ENCODE results near the gene SUPT4H1.

SUPT4H1 gene

DNA sequence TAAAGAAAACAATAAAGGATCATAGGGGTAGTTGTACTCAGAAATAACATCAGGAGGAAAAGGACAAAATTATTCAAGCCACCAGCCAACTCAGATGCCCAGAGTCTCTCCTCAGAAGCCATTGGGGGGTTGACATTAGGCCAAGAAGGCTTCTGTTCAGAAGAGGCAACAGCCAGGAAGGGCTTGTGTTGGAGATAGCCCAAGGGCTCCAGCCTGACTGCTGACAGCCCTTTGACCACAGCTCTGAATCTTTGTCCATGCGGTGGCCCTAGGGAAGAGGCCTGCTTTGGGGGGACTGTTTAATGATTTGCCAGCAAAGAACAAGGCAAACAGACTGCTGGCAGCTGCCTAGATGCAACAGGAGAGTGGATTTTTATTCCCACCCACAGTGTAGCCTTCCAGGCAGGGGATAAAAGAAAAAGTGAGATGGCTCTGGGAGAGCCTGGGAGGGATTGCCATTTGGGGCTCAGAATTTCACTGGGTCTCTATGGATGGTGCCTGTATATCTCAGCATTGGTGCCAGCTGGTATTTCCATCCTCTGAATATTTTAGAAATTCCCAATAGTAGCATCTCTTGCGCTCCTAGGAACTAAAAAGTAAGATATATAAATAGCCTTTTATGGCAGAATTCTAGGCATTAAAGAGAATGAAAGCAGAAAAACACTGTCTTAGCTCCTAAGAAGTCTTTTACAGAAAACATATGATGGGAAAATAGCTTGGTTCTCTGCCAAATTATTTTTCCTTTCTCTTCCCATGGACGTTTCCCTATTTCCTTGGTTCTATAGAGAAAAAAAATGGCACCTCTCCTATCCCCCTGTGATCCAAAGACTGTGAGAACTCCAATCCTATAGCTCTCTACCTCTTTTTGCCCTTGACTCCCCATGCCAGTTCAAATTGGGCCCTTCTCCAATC lies 29.4 kb upstream of the SUPT4H1 start:
- TF ChIP-seq ZBTB7A (IDR thresholded peaks at IDR 0.05; ENCODE audit: low read depth) (no peak), EGR1 (IDR thresholded peaks at IDR 0.05) (no peak), NFIC (IDR thresholded peaks at IDR 0.05) (no peak), YY1 (IDR thresholded peaks at IDR 0.05; ENCODE audit: low read depth) (no peak), RAD21 (IDR thresholded peaks at IDR 0.05; ENCODE audit: low read depth) (no peak), TEAD4 (IDR thresholded peaks at IDR 0.05) (no peak), TCF12 (IDR thresholded peaks at IDR 0.05; ENCODE audit: low read depth) (no peak), FOXM1 (IDR thresholded peaks at IDR 0.05; ENCODE audit: borderline replicate concordance, low read depth) (no peak)
- TF ChIP-seq, protein P1, sequence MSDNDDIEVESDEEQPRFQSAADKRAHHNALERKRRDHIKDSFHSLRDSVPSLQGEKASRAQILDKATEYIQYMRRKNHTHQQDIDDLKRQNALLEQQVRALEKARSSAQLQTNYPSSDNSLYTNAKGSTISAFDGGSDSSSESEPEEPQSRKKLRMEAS (IDR thresholded peaks at IDR 0.05), result no peak

DNA sequence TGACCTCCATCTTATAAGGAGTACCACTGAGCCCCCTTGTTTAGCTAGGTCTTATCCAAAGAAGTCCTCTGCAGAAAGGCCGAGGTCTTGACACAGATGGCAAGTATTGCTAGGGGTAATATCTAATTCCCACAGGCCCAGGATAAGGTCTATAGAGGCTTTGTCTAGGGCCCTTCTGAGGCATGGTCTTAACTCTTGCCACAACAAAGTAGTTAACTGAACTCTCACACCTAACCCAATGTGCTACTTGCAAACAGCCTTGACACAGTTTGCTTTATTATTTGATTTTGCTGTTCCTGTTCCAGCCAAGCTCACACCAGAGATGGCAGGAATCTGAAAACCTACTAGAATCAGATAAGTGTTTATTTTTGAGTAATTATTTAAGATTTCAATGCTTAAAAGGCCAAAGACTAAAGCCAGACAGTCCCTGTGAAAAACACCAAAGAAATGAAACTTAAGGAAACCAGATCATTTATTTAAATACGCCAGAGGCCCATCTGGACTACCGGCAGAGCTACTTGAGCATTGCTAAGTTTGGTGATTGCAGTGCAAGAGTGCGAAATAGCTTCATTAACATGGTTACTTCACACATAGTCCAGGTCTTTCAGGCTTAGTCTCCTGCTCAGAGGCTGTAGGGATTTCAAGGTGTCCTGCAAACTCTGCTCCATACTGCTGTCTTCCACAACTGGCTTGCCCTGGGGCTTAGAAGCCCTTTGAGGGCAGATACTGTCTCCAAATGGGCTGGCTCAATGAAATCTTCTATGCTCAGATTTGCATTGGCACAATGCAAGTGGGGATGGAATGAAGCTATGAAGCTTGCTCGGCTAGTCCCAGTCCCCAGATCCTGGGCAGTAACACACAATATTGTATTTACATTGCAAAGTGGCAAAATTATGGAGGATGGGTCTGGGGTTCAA lies 28.5 kb upstream of the SUPT4H1 start:
- no peak for TF ChIP-seq ZBTB7A (IDR thresholded peaks at IDR 0.05; ENCODE audit: low read depth)
- no peak for TF ChIP-seq TCF12 (IDR thresholded peaks at IDR 0.05; ENCODE audit: low read depth)
- no peak for TF ChIP-seq FOXM1 (IDR thresholded peaks at IDR 0.05; ENCODE audit: borderline replicate concordance, low read depth)
- TF ChIP-seq, protein P2, sequence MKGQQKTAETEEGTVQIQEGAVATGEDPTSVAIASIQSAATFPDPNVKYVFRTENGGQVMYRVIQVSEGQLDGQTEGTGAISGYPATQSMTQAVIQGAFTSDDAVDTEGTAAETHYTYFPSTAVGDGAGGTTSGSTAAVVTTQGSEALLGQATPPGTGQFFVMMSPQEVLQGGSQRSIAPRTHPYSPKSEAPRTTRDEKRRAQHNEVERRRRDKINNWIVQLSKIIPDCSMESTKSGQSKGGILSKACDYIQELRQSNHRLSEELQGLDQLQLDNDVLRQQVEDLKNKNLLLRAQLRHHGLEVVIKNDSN (IDR thresholded peaks at IDR 0.05), result no peak
- TF ChIP-seq, protein P1 (IDR thresholded peaks at IDR 0.05), result no peak

GRCh38 chr17:58379511-58379824 lies 27.5 kb upstream of the SUPT4H1 start:
- TF ChIP-seq, protein P2 (IDR thresholded peaks at IDR 0.05), result no peak
- TF ChIP-seq EP300 (IDR thresholded peaks at IDR 0.05; ENCODE audit: borderline replicate concordance), result no peak
- no peak for TF ChIP-seq YY1 (IDR thresholded peaks at IDR 0.05; ENCODE audit: low read depth)
- TF ChIP-seq, protein P1 (IDR thresholded peaks at IDR 0.05), result no peak
- TF ChIP-seq RAD21 (IDR thresholded peaks at IDR 0.05; ENCODE audit: low read depth), result no peak

DNA sequence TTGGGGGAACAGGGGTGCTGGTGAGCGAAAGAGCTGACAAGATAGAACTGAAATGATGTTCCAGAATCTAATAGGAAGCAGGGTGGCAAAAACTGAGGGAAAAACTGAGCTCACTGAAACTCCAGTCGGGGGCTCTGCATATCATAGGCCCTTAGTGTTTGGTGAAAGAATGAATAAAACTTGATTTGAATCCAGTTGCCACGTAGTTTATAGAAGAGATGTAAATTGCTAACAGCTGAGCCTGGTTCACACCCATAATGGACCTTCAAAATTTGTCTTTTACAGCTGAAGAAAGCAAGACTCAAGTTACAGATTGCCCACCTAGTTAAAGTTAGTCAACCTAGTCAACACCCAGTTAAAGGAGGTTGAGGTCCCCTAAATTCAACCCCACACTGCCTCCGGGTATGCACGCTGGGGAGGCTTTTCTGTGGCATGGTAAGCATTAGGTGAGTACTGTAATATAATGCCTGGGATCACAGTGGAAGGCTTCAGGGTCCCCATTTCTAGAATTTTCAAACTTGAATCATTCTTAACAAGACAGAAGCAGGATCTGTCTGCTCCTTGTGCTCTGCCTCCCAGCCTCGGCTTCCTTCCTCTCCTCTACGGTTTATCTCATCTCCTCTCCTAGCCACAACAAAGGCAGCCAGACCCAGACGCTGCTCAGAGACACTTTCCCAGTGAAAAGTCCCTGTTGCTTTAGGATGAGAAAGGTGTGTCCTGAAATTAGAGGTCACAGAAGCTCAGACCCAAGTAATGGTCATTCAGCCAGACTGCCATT lies 26.9 kb upstream of the SUPT4H1 start:
- TF ChIP-seq, protein P2 (IDR thresholded peaks at IDR 0.05), result no peak
- TF ChIP-seq NFIC (IDR thresholded peaks at IDR 0.05) (no peak), RAD21 (IDR thresholded peaks at IDR 0.05; ENCODE audit: low read depth) (no peak), ZBTB7A (IDR thresholded peaks at IDR 0.05; ENCODE audit: low read depth) (no peak), CEBPB (IDR thresholded peaks at IDR 0.05) (no peak), FOXM1 (IDR thresholded peaks at IDR 0.05; ENCODE audit: borderline replicate concordance, low read depth) (no peak), TCF12 (IDR thresholded peaks at IDR 0.05; ENCODE audit: low read depth) (no peak), YY1 (IDR thresholded peaks at IDR 0.05; ENCODE audit: low read depth) (no peak), TEAD4 (IDR thresholded peaks at IDR 0.05) (no peak), EGR1 (IDR thresholded peaks at IDR 0.05) (no peak), EP300 (IDR thresholded peaks at IDR 0.05; ENCODE audit: borderline replicate concordance) (no peak), CREB1 (IDR thresholded peaks at IDR 0.05; ENCODE audit: low read depth) (no peak), TAF1 (IDR thresholded peaks at IDR 0.05; ENCODE audit: low read depth) (no peak), REST (IDR thresholded peaks at IDR 0.05; ENCODE audit: low read depth) (no peak)
- TF ChIP-seq, protein P1 (IDR thresholded peaks at IDR 0.05), result no peak

GRCh38 chr17:58377661-58378060 lies 25.7 kb upstream of the SUPT4H1 start:
- TF ChIP-seq EP300 (IDR thresholded peaks at IDR 0.05; ENCODE audit: borderline replicate concordance), result no peak
- TF ChIP-seq REST (IDR thresholded peaks at IDR 0.05; ENCODE audit: low read depth), result no peak
- TF ChIP-seq, protein P2 (IDR thresholded peaks at IDR 0.05), result no peak
- TF ChIP-seq FOXM1 (IDR thresholded peaks at IDR 0.05; ENCODE audit: borderline replicate concordance, low read depth), result no peak
- TF ChIP-seq NFIC (IDR thresholded peaks at IDR 0.05), result no peak
- no peak for TF ChIP-seq CEBPB (IDR thresholded peaks at IDR 0.05)
- TF ChIP-seq, protein P1 (IDR thresholded peaks at IDR 0.05), result no peak
- no peak for TF ChIP-seq CREB1 (IDR thresholded peaks at IDR 0.05; ENCODE audit: low read depth)
- no peak for TF ChIP-seq TCF12 (IDR thresholded peaks at IDR 0.05; ENCODE audit: low read depth)
- no peak for TF ChIP-seq EGR1 (IDR thresholded peaks at IDR 0.05)
- no peak for TF ChIP-seq YY1 (IDR thresholded peaks at IDR 0.05; ENCODE audit: low read depth)
- no peak for TF ChIP-seq TEAD4 (IDR thresholded peaks at IDR 0.05)
- TF ChIP-seq TAF1 (IDR thresholded peaks at IDR 0.05; ENCODE audit: low read depth), result no peak
- TF ChIP-seq RAD21 (IDR thresholded peaks at IDR 0.05; ENCODE audit: low read depth), result no peak
- no peak for TF ChIP-seq ZBTB7A (IDR thresholded peaks at IDR 0.05; ENCODE audit: low read depth)

Data from Ishikawa (cell line).